Measurements from ENCODE around the gene CITED2. TPM values are rescaled to one million over a fixed set of nuclear protein-coding genes. Genes with fewer than 3 reads are reported as not detected.

Gene CITED2
- total RNA-seq, 1 donor from 2014 or later, result 41.8 TPM

GRCh38 chr6:139386404-139386803, 12.0 kb upstream of the CITED2 start:
- Histone ChIP-seq H3K27me3 (ENCODE audit: control insufficient read depth in 3 of 3, insufficient read depth in 3 of 3, low read length in 3 of 3) (no peaks in the 10 kb centered on the region), H3K9ac (ENCODE audit: low read depth in 1 of 3, low read length in 3 of 3) (no peak overlapping the region), H3K9me3 (ENCODE audit: control insufficient read depth in 3 of 3, low read length in 3 of 3) (no peaks in the 10 kb centered on the region), H3K36me3 (ENCODE audit: control insufficient read depth in 3 of 3, insufficient read depth in 3 of 3, low read length in 3 of 3) (no peaks in the 10 kb centered on the region), H3K27ac (ENCODE audit: low read depth, low read length) (no peak overlapping the region), H3K4me1 (ENCODE audit: control insufficient read depth in 3 of 3, insufficient read depth in 3 of 3, low read length in 3 of 3) (peaks cover 0 to 12% (median 6%) of the 10 kb centered on the region in 3 donors), H3K4me3 (ENCODE audit: low read length in 3 of 3) (no peak overlapping the region)

GRCh38 chr6:139381216-139381865, 6.9 kb upstream of the CITED2 start:
- Histone ChIP-seq H3K27ac (ENCODE audit: low read depth, low read length) (no peak overlapping the region), H3K4me1 (ENCODE audit: control insufficient read depth in 3 of 3, insufficient read depth in 3 of 3, low read length in 3 of 3) (peaks cover 4 to 7% (median 5%) of the 10 kb centered on the region in 3 donors), H3K36me3 (ENCODE audit: control insufficient read depth in 3 of 3, insufficient read depth in 3 of 3, low read length in 3 of 3) (no peaks in the 10 kb centered on the region), H3K27me3 (ENCODE audit: control insufficient read depth in 3 of 3, insufficient read depth in 3 of 3, low read length in 3 of 3) (no peaks in the 10 kb centered on the region), H3K4me3 (ENCODE audit: low read length in 3 of 3) (no peak overlapping the region), H3K9me3 (ENCODE audit: control insufficient read depth in 3 of 3, low read length in 3 of 3) (no peaks in the 10 kb centered on the region), H3K9ac (ENCODE audit: low read depth in 1 of 3, low read length in 3 of 3) (no peak overlapping the region)

GRCh38 chr6:139380611-139381010, 6.2 kb upstream of the CITED2 start:
- peaks cover 6% of the 10 kb centered on the region in 3 donors for H3K4me1 ChIP-seq (ENCODE audit: control insufficient read depth in 3 of 3, insufficient read depth in 3 of 3, low read length in 3 of 3)
- no peak overlapping the region for H3K4me3 ChIP-seq (ENCODE audit: low read length in 3 of 3)
- H3K9ac ChIP-seq (ENCODE audit: low read depth in 1 of 3, low read length in 3 of 3), result no peak overlapping the region
- H3K27ac ChIP-seq (ENCODE audit: low read depth, low read length), result no peak overlapping the region
- H3K36me3 ChIP-seq (ENCODE audit: control insufficient read depth in 3 of 3, insufficient read depth in 3 of 3, low read length in 3 of 3), result no peaks in the 10 kb centered on the region
- no peaks in the 10 kb centered on the region for H3K27me3 ChIP-seq (ENCODE audit: control insufficient read depth in 3 of 3, insufficient read depth in 3 of 3, low read length in 3 of 3)
- H3K9me3 ChIP-seq (ENCODE audit: control insufficient read depth in 3 of 3, low read length in 3 of 3), result no peaks in the 10 kb centered on the region

- Histone ChIP-seq H3K36me3 (ENCODE audit: control insufficient read depth in 3 of 3, insufficient read depth in 3 of 3, low read length in 3 of 3) (no peaks in the 10 kb centered on the region), H3K9me3 (ENCODE audit: control insufficient read depth in 3 of 3, low read length in 3 of 3) (no peaks in the 10 kb centered on the region), H3K4me1 (ENCODE audit: control insufficient read depth in 3 of 3, insufficient read depth in 3 of 3, low read length in 3 of 3) (peaks cover 6% of the 10 kb centered on the region in 3 donors), H3K4me3 (ENCODE audit: low read length in 3 of 3) (no peak overlapping the region), H3K27ac (ENCODE audit: low read depth, low read length) (no peak overlapping the region), H3K27me3 (ENCODE audit: control insufficient read depth in 3 of 3, insufficient read depth in 3 of 3, low read length in 3 of 3) (no peaks in the 10 kb centered on the region), H3K9ac (ENCODE audit: low read depth in 1 of 3, low read length in 3 of 3) (no peak overlapping the region)
Measured at GRCh38 chr6:139380168-139380567, 5.7 kb upstream of the CITED2 start.

GRCh38 chr6:139378882-139379341, 4.5 kb upstream of the CITED2 start:
- Histone ChIP-seq H3K27ac (ENCODE audit: low read depth, low read length) (no peak overlapping the region), H3K36me3 (ENCODE audit: control insufficient read depth in 3 of 3, insufficient read depth in 3 of 3, low read length in 3 of 3) (peaks cover 0 to 4% (median 4%) of the 10 kb centered on the region in 3 donors), H3K4me1 (ENCODE audit: control insufficient read depth in 3 of 3, insufficient read depth in 3 of 3, low read length in 3 of 3) (peaks cover 6 to 14% (median 6%) of the 10 kb centered on the region in 3 donors), H3K27me3 (ENCODE audit: control insufficient read depth in 3 of 3, insufficient read depth in 3 of 3, low read length in 3 of 3) (no peaks in the 10 kb centered on the region), H3K9me3 (ENCODE audit: control insufficient read depth in 3 of 3, low read length in 3 of 3) (no peaks in the 10 kb centered on the region), H3K4me3 (ENCODE audit: low read length in 3 of 3) (no peak overlapping the region), H3K9ac (ENCODE audit: low read depth in 1 of 3, low read length in 3 of 3) (no peak overlapping the region)

GRCh38 chr6:139378226-139378625, 3.8 kb upstream of the CITED2 start:
- Histone ChIP-seq H3K27ac (ENCODE audit: low read depth, low read length) (no peak overlapping the region), H3K9me3 (ENCODE audit: control insufficient read depth in 3 of 3, low read length in 3 of 3) (no peaks in the 10 kb centered on the region), H3K36me3 (ENCODE audit: control insufficient read depth in 3 of 3, insufficient read depth in 3 of 3, low read length in 3 of 3) (peaks cover 4 to 11% (median 10%) of the 10 kb centered on the region in 3 donors), H3K4me1 (ENCODE audit: control insufficient read depth in 3 of 3, insufficient read depth in 3 of 3, low read length in 3 of 3) (peaks cover 6 to 17% (median 6%) of the 10 kb centered on the region in 3 donors), H3K4me3 (ENCODE audit: low read length in 3 of 3) (no peak overlapping the region), H3K9ac (ENCODE audit: low read depth in 1 of 3, low read length in 3 of 3) (no peak overlapping the region), H3K27me3 (ENCODE audit: control insufficient read depth in 3 of 3, insufficient read depth in 3 of 3, low read length in 3 of 3) (no peaks in the 10 kb centered on the region)

- Histone ChIP-seq H3K27ac (ENCODE audit: low read depth, low read length) (peak overlapping the region; percentile 96), H3K27me3 (ENCODE audit: control insufficient read depth in 3 of 3, insufficient read depth in 3 of 3, low read length in 3 of 3) (no peaks in the 10 kb centered on the region), H3K4me1 (ENCODE audit: control insufficient read depth in 3 of 3, insufficient read depth in 3 of 3, low read length in 3 of 3) (peaks cover 6 to 17% (median 7%) of the 10 kb centered on the region in 3 donors), H3K9me3 (ENCODE audit: control insufficient read depth in 3 of 3, low read length in 3 of 3) (no peaks in the 10 kb centered on the region), H3K9ac (ENCODE audit: low read depth in 1 of 3, low read length in 3 of 3) (peak overlapping the region; percentile 92 to 99 (median 97)), H3K4me3 (ENCODE audit: low read length in 3 of 3) (peak overlapping the region; percentile 81 to 100 (median 96)), H3K36me3 (ENCODE audit: control insufficient read depth in 3 of 3, insufficient read depth in 3 of 3, low read length in 3 of 3) (peaks cover 13 to 22% (median 13%) of the 10 kb centered on the region in 3 donors)
Measured at GRCh38 chr6:139376604-139377218, 2.3 kb upstream of the CITED2 start.

GRCh38 chr6:139376017-139376330, 1.5 kb upstream of the CITED2 start:
- Histone ChIP-seq H3K4me3 (ENCODE audit: low read length in 3 of 3) (peak overlapping the region; percentile 81 to 100 (median 96)), H3K27ac (ENCODE audit: low read depth, low read length) (peak overlapping the region; percentile 96), H3K27me3 (ENCODE audit: control insufficient read depth in 3 of 3, insufficient read depth in 3 of 3, low read length in 3 of 3) (no peaks in the 10 kb centered on the region), H3K9ac (ENCODE audit: low read depth in 1 of 3, low read length in 3 of 3) (peak overlapping the region; percentile 92 to 99 (median 97)), H3K4me1 (ENCODE audit: control insufficient read depth in 3 of 3, insufficient read depth in 3 of 3, low read length in 3 of 3) (peaks cover 6 to 17% (median 13%) of the 10 kb centered on the region in 3 donors), H3K9me3 (ENCODE audit: control insufficient read depth in 3 of 3, low read length in 3 of 3) (no peaks in the 10 kb centered on the region), H3K36me3 (ENCODE audit: control insufficient read depth in 3 of 3, insufficient read depth in 3 of 3, low read length in 3 of 3) (peaks cover 13 to 22% (median 13%) of the 10 kb centered on the region in 3 donors)

GRCh38 chr6:139375226-139376016, 973 bp upstream of the CITED2 start:
- Histone ChIP-seq H3K9ac (ENCODE audit: low read depth in 1 of 3, low read length in 3 of 3) (peak overlapping the region; percentile 92 to 99 (median 97)), H3K27ac (ENCODE audit: low read depth, low read length) (peak overlapping the region; percentile 96), H3K9me3 (ENCODE audit: control insufficient read depth in 3 of 3, low read length in 3 of 3) (no peaks in the 10 kb centered on the region), H3K36me3 (ENCODE audit: control insufficient read depth in 3 of 3, insufficient read depth in 3 of 3, low read length in 3 of 3) (peaks cover 13 to 22% (median 13%) of the 10 kb centered on the region in 3 donors), H3K4me3 (ENCODE audit: low read length in 3 of 3) (peak overlapping the region; percentile 81 to 100 (median 96)), H3K4me1 (ENCODE audit: control insufficient read depth in 3 of 3, insufficient read depth in 3 of 3, low read length in 3 of 3) (peaks cover 7 to 18% (median 17%) of the 10 kb centered on the region in 3 donors), H3K27me3 (ENCODE audit: control insufficient read depth in 3 of 3, insufficient read depth in 3 of 3, low read length in 3 of 3) (no peaks in the 10 kb centered on the region)

Measured in skeletal muscle tissue (tissue), 4 donors.